ENCODE data around the gene CCDC27.

CCDC27 gene

GRCh38 chr1:3777078-3777547, 24.9 kb downstream of the CCDC27 start:
- peak in 1 of 14 donors; percentile 71 for DNase-seq

DNA sequence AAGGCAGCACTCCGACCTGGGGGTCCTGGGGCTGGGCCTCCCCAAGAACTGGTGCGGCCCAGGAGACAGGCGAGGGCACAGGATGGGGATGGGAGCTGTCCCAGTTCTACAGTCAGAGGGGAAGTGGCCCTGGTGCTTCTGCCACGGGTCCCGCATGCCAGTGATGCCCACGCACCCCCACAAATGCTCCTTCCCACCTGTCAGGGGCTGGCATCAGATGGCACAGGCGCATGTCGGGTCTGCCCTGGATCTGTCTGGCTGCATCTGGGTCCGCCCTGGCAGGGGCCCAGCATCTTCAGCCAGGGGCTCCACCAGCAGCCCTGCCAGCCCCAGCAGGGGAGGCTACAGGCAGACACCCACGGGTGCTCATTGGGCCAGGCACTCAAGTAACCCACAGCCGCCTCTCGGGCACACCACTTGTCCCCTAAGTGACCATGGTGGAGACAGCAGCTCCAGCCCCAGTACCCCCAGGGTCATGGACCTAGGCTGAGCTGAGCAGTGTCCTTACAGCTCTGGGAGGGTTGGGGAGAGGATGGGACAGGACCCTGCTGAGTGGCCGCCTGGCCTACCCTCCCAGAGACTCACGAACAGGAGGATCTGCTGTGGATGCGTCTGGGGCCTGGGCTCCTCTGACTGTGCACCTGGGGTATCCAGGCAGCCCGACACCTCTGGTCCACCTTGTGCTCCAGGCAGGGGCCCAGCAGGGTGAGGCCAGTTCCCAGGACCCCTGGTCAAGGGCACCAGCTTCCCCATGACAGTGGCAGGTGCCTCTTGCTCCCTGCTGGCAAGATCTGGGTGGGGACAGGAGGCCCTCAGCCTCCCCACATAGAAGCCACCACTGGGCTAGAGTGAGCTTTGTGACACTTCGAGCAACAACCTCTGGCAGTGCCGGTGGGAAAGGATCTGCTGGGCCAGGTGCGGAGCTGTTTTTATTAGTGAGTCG, 25.7 kb downstream of the CCDC27 start:
- no peak for DNase-seq

DNA sequence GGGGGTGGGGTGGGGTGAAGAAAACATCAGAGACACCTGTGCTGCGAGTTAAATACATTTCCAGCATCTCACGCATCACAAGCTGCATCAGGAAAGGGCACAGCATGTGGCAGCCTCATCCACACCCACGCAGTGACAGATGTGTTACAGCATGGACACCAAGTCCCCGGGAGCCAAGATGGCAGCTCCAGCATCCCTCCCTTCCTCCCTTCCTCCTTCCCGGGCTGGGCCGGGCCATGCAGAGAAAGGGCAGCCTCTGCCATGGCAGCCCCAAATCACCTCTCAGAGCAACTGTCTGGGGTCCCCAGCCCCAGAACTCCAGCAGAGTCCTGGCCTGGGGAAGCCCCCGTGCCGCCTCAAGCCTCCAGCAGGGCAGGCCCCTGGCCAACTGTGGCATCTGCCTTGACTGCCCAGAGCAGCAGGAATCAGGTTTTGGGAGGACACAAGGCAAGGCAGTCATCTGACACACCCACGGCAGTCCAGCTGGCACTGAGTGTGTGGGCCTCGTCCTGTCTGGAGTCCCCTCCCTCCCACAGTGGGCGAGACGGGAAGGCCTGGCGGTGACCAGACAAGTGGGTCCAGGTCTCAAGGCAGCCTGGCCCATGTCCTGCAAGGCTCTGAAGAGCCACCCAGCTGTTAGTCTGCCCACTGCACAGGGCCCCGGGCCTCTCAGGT, 26.5 kb downstream of the CCDC27 start:
- peak in 4 of 14 donors; percentile 11 to 74 (median 27) for DNase-seq

DNA sequence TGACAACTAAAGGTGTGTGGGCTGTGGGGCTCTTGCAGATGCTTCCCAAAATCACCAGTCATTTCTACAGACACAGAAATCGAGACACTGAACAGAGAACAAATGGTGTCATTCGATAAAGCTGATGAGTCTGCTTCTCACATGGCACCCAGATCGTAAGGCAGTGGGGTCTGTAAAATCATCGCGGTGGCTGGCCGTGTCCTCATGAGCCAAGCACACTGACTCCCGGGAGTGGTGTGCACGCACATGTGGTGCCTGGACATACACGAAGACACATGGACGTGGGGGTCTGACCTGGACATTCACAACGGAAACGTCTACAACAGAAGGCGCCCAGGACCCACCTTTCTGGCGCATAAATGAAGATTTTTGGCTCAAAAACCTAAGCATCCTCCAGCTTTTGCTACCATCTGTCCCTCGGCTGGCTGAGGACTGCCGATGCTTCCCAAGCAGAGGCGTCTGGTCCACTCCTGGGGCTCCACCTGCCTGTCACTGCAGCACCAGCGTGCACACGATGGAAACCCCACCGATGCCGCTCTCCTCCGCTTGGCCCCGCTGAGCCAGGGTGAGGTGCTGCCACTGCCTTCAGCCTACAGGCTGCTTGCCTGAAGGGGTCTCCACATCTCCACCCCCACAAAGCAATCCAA, 27.1 kb downstream of the CCDC27 start:
- DNase-seq, result peak in 1 of 14 donors; percentile 24

- no peak for DNase-seq
Observed at GRCh38 chr1:3779912-3780416, 27.7 kb downstream of the CCDC27 start.

DNA sequence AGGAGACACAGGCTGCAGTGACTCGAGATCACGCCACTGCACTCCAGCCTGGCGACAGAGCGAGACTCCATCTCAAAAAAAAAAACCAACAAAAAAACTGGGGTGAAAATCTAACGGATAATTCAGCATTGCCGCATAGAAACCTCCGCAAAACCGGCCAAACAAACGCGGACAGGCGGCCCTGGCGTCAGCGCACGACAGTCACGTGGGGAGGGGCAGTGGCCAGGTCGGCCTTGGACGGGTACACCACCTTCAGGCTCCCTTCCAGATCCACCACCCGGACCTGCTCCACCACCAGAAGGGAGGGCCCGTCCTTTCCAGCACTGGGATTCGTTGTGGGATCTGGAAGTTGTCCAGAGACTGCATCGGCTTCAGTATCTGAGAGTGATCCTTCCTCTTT, 28.7 kb downstream of the CCDC27 start:
- no peak for DNase-seq

DNA sequence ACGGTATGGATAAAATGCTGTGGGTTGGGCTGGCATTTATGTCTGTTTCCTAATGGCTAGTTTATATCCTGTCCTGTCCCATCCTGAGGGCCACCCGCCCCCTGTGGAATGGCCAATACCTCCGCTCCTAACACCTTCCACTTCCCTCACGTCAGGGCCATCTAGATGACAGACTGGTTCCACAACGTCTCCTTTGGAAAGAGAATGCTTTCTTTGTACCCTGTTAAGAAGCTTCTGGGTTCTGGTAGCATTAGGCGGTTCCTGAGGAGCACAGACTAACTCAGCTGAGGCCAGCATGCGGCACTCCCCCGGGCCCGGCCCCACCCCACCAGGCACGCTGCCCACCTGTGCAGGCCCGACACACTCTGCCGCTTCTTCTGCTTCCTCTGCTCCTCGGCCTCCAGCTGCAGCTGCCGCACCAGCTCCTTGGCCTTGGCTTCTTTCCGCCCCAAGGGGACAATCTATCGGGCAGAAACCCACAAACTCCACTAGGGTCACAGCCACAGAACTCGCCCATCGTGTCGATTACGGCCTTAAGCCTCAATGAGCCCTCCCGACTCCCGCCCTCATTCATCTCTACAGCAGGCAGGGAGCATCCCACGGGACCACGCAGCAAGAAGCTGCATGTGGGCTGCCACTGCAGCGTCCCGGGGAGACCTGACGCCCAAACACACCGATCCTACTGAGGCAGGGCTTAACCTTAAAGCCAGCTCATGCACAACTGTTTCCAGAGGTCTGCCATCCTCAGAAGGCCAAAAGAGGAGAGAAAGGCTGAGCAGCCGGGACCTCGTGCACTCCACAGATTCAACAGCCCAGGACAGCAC, 31.6 kb downstream of the CCDC27 start:
- DNase-seq, result no peak

DNA sequence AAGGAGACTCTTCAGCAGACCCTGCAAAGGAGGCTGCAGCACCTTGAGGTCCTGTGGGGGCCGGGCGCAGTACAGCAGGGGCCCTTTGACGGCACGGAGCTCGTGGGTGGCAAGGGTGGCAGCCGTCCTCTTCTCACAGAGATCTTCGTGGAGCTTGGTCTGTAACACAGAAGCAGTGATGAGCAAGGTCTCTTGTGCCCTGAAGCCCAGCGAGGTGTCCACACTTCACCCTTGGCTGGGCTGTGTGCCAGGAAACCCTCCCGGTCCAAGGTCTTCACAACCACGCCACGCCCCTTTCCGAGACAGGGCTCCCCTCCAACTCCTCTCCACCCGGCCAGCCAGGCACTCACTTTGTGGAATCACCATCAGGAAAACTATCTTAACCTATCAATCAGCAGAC, 32.8 kb downstream of the CCDC27 start:
- no peak for DNase-seq

GRCh38 chr1:3785456-3786157, 33.4 kb downstream of the CCDC27 start:
- DNase-seq, result no peak

- DNase-seq, result no peak
Observed at GRCh38 chr1:3786468-3787348, 34.5 kb downstream of the CCDC27 start.

- DNase-seq, result no peak
Observed at GRCh38 chr1:3787349-3787715, 35.1 kb downstream of the CCDC27 start.

DNA sequence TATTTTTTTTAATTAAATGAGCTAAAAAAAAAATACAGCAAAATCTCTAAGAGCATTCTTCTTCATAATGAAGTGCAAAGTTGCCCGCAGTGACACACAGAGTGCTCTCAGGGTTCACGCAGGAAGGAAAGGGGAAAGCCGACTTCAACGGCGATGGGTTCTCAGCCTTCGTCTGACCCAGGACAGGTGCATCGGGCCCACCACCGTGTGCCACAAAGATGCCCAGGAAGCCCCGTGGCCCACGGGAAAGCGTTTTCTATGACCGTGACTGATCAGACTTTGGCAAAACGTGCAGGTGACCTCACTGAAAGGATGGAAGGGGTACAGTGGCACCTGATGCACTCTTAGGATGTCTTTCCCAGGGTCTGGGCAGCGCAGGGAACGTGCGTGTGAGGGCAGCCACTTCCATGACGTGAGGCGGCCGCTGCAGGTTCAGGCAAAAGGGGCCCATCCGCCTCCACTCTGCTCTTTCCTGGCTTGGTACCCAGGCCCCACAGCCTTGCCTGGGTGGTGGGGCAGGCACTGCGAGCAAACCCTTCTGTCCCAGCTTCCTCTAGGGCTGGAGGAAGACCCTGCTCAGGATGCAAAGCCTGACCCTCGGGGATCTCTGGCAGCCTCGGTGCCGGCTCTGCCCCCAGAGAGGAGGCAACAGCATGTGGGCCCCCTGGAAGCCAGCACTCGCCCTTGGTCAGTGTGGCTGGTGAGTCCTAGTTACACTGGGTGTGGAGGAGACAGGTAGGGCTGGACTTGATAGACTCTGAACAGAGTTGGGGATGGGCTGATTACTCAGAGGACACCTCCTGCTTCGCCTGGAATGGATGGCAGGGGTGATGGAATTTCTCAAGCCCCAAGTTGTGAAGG, 35.7 kb downstream of the CCDC27 start:
- DNase-seq, result no peak

- DNase-seq, result peak in 1 of 14 donors; percentile 62
Observed at GRCh38 chr1:3788756-3789420, 36.6 kb downstream of the CCDC27 start.

DNA sequence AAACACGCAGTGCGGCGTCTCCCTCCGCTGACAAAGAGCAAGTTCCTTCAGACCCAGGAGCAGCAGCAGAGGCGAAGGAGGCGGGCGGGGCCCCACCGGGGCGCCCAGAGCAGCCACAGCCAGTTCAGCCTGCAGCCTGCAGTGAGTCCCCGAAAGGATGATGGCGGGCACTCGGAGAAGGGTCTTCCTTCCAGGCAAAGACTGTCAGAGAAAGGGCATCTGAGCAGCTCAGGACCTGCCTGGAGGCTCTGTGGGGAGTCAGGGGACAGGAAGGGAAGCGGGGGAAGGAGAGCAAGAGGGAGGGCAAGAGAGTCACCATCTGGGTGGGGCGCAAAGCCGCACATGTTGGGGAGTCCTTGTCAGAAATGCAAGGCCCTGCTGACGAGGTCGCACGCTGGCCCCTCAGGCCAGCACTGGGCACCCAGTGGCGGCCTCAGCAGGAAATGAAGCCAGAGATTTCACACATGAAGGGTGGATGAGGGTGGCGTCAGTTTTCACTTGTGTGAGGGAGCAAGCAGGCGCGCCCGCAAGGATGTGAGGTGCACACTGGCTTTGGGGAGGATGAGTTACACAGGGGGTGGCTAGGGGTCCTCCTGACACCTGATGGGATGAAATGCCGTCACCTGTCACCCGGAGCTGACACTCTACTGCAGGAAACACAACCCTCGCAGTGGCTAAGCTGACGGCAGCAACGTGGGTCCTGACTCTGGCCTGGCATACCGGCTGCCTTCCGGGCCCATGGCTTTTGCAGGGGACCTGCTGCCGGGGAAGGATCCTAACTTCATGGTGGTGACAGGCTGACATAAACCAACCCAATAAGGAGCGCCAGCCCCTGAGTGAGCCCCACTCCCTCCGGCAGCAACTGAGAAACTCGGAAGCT, 37.4 kb downstream of the CCDC27 start:
- no peak for DNase-seq

GRCh38 chr1:3790500-3790923, 38.3 kb downstream of the CCDC27 start:
- DNase-seq, result no peak

DNA sequence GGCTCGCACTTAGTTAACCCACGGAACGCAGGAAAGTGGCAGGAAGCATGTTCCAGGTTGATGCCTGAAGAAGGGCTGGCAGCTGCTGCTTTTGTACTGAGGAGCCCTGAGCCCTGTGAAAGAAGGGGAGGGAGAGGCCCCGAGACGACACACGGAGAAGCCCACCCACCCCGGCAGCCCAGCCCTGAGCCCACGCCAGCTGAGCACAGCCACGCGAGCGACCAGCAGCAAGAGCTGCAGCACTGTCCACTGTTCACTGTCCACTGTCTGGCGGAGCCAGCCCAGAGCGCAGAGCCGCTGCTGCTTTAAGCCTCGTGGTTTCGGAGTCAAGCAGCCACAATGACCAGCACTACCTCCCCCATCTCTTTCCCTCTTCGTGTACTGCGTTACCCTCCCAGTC, 38.7 kb downstream of the CCDC27 start:
- DNase-seq, result no peak

DNA sequence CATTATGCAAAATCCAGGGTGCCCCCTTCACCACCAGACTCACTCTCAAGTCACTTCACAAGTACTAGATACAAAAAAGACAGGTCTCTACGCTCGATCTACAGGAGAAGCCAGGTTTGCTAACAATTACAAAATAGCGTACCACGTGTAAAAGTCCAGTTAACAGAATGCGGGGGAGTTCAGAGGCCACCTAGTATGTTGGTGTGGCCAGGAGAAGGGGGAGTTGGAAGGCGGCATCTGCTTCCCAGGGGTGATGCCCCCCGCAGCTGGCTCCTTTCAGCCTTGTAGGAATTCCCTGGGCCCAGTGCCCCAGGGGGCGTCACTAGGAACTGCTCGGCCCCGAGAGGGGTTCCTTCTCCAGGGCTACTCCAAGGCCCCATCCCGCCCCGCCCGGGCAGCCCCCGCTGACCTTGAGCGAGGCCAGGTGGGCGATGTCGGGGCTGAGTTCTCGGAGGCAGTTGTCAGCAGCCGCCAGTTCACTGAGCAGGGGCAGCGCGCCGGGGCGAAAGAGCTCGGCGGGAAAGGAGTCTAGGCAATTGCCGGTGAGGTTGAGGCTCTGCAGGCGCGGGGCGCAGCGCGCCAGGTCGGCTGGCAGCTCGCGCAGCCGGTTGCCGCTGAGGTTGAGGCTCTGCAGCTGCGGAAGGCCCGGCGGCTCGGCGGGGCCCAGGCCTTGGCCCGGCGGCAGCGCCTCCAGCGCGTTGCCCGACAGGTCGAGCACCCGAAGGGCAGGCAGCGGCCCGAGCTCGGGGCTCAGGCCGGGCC, 43.4 kb downstream of the CCDC27 start:
- no peak for DNase-seq

All from C1 segment of cervical spinal cord (tissue), 14 donors.